MM.1S (cell line): ENCODE data around the gene SPEG.

ENCODE experiments used
- EZH2 ChIP-seq: fragments of 300-600 bp; sonication (generic); optimal IDR thresholded peaks from 2 replicates; pipeline ENCODE3; 2017; ENCODE audit warnings: low read depth, mild to moderate bottlenecking, antibody characterized with exemption, low read length, mixed read lengths
- TF ChIP-seq, protein P1 (sequence below): fragments of 300-600 bp; sonication (generic); IDR thresholded peaks from 2 replicates; pipeline ENCODE4 v1.5.1; 2016; ENCODE audit warnings: antibody characterized with exemption, low read length, mixed read lengths

DNA sequence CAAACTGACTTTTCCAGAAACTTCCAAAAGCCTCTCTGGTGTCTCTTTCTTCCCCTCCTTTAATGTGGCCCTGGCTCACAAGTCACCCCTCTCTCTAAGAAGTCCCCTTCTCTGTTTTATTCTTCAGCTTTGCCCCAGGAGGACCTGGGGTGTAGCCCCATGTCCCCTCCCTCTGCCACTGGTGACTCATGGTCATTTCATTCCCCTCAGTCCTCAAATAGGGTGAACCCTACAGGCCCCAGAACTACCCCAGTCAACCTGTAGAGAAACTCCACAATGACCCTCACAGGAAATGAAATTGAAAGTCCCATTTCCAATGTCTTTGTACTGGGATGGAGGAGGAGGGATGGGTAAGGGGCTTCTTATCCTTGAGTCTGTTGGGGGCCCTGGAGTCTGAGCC is 6.2 kb upstream of the SPEG start:
- TF ChIP-seq, protein P1, sequence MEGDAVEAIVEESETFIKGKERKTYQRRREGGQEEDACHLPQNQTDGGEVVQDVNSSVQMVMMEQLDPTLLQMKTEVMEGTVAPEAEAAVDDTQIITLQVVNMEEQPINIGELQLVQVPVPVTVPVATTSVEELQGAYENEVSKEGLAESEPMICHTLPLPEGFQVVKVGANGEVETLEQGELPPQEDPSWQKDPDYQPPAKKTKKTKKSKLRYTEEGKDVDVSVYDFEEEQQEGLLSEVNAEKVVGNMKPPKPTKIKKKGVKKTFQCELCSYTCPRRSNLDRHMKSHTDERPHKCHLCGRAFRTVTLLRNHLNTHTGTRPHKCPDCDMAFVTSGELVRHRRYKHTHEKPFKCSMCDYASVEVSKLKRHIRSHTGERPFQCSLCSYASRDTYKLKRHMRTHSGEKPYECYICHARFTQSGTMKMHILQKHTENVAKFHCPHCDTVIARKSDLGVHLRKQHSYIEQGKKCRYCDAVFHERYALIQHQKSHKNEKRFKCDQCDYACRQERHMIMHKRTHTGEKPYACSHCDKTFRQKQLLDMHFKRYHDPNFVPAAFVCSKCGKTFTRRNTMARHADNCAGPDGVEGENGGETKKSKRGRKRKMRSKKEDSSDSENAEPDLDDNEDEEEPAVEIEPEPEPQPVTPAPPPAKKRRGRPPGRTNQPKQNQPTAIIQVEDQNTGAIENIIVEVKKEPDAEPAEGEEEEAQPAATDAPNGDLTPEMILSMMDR = no peak
- no peak for TF ChIP-seq EZH2
